Activated naive CD4-positive, alpha-beta T cell treated with anti-CD3 and anti-CD28 coated beads for 36 hours (primary cell): ENCODE results near the gene LAT. TPM values are rescaled to one million over a fixed set of nuclear protein-coding genes. Genes with fewer than 3 reads are reported as not detected.
"Not testable (repeated sequence)": the region's sequence is repeated elsewhere in the genome, so short reads cannot be mapped to it uniquely, and the experiment has no call there.

ENCODE experiments used
- CTCF ChIA-PET: fragments of 350-600 bp; sonication (Branson Sonifier 250); formaldehyde crosslinking; loops from one replicate; lab custom pipeline; 2021; ENCODE audit warnings: antibody characterized with exemption; lab: Charles Lee
- DNase-seq: peaks from one replicate; pipeline ENCODE4 v3.0.0-alpha.2; 2020
- H3K27ac Mint-ChIP-seq: one replicate; pipeline ENCODE4 v1.8.0; 2021; ENCODE audit warnings: mild to moderate bottlenecking, mixed read lengths
- H3K27me3 Mint-ChIP-seq: one replicate; pipeline ENCODE4 v1.8.0; 2021; ENCODE audit warnings: low read depth, mixed read lengths
- H3K36me3 Mint-ChIP-seq: one replicate; pipeline ENCODE4 v1.8.0; 2021; ENCODE audit warnings: low read depth, mixed read lengths
- H3K4me1 Mint-ChIP-seq: one replicate; pipeline ENCODE4 v1.8.0; 2021; ENCODE audit warnings: low read depth, mixed read lengths
- H3K4me3 Mint-ChIP-seq: one replicate; pipeline ENCODE4 v1.8.0; 2021; ENCODE audit warnings: mild to moderate bottlenecking, moderate library complexity, mixed read lengths
- H3K9me3 Mint-ChIP-seq: one replicate; pipeline ENCODE4 v1.8.0; 2021; ENCODE audit warnings: mixed read lengths
- intact Hi-C: fragments of 100-400 bp; cut with micrococcal nuclease; formaldehyde crosslinking; loops from one replicate; pipeline ENCODE4 v1.15.1; 2023
- total RNA-seq, 2 experiments: library from RNA; stranded (reverse); gene quantifications; one replicate each; pipeline ENCODE4 v1.2.3, GENCODE V29; 2021

LAT gene
- total RNA-seq: 100 to 1,000 TPM; 122 to 128 TPM

- Mint-ChIP-seq H3K9me3 (peaks cover 11% of the 10 kb centered on the region), H3K36me3 (peaks cover 66% of the 10 kb centered on the region), H3K27ac (peak within 1 kb of the TSS; percentile 99), H3K4me1 (peaks cover 44% of the 10 kb centered on the region), H3K4me3 (peak within 1 kb of the TSS; percentile 100), H3K27me3 (no peaks in the 10 kb centered on the region)
- intact Hi-C loops: loop anchor here (1.0 kb wide), 2 partner anchors 10 to 34 kb away; partner anchors contain the start of genes NFATC2IP and SPNS1
- CTCF ChIA-PET: interaction anchor here (0.5 to 3.3 kb wide), 4 partner anchors 11 to 31 kb away, joined by 3 to 14 read pairs (median 4); partner anchors contain the start of gene SPNS1
- DNase-seq: peak; percentile 84
Measured at GRCh38 chr16:28984619-28985135, at the start of gene LAT. Gene LAT (plus strand): TSS chr16:28985052. CDS start chr16:28985418, 366 bp downstream.

- H3K27ac Mint-ChIP-seq: no peak overlapping the region
- peaks cover 23% of the 10 kb centered on the region for H3K4me1 Mint-ChIP-seq
- no peak overlapping the region for H3K4me3 Mint-ChIP-seq
- intact Hi-C loops: no loop called here
- no peaks in the 10 kb centered on the region for H3K36me3 Mint-ChIP-seq
- no peaks in the 10 kb centered on the region for H3K27me3 Mint-ChIP-seq
- no peaks in the 10 kb centered on the region for H3K9me3 Mint-ChIP-seq
- CTCF ChIA-PET: no interaction called here
- no peak for DNase-seq
Measured at GRCh38 chr16:28935346-28935745, 49.5 kb upstream of the LAT start.

- no peaks in the 10 kb centered on the region for H3K9me3 Mint-ChIP-seq
- intact Hi-C loops: loop anchor here (1.0 kb wide), 1 partner anchor 11 kb away; the partner anchor contains the start of gene RABEP2
- H3K27me3 Mint-ChIP-seq: no peaks in the 10 kb centered on the region
Measured at GRCh38 chr16:28935924-28936783, 48.7 kb upstream of the LAT start.

GRCh38 chr16:28936784-28937155 lies 48.1 kb upstream of the LAT start:
- intact Hi-C loops: loop anchor here (1.0 kb wide), 1 partner anchor 11 kb away; the partner anchor contains the start of gene RABEP2
- no peaks in the 10 kb centered on the region for H3K36me3 Mint-ChIP-seq
- H3K4me1 Mint-ChIP-seq: peaks cover 15% of the 10 kb centered on the region
- no peak for DNase-seq
- H3K27me3 Mint-ChIP-seq: no peaks in the 10 kb centered on the region
- H3K4me3 Mint-ChIP-seq: peak overlapping the region; percentile 66
- CTCF ChIA-PET: interaction anchor here (1.3 kb wide), 1 partner anchor 8 kb away, joined by 10 read pairs; no protein-coding TSS in a partner anchor
- no peaks in the 10 kb centered on the region for H3K9me3 Mint-ChIP-seq
- H3K27ac Mint-ChIP-seq: peak overlapping the region; percentile 52

More at GRCh38 chr16:28935924-28936783, 48.7 kb upstream of the LAT start:
- H3K27ac Mint-ChIP-seq: peak overlapping the region; percentile 52
- H3K36me3 Mint-ChIP-seq: no peaks in the 10 kb centered on the region
- CTCF ChIA-PET: interaction anchor here (1.3 kb wide), 1 partner anchor 9 kb away, joined by 10 read pairs; no protein-coding TSS in a partner anchor
- peaks cover 16% of the 10 kb centered on the region for H3K4me1 Mint-ChIP-seq
- peak overlapping the region; percentile 66 for H3K4me3 Mint-ChIP-seq
- DNase-seq: peak; percentile 85

- Mint-ChIP-seq H3K4me3 (no peak overlapping the region), H3K27ac (no peak overlapping the region), H3K9me3 (no peaks in the 10 kb centered on the region), H3K4me1 (peaks cover 15% of the 10 kb centered on the region), H3K27me3 (no peaks in the 10 kb centered on the region), H3K36me3 (no peaks in the 10 kb centered on the region)
- DNase-seq: no peak
- intact Hi-C loops: no loop called here
- CTCF ChIA-PET: interaction anchor here (0.9 to 1.3 kb wide), 2 partner anchors 10 to 115 kb away, joined by 3 read pairs; no protein-coding TSS in a partner anchor
Measured at GRCh38 chr16:28937222-28937876, 47.5 kb upstream of the LAT start.

GRCh38 chr16:28938721-28939120 lies 46.1 kb upstream of the LAT start:
- Mint-ChIP-seq H3K4me3 (no peak overlapping the region), H3K4me1 (peaks cover 15% of the 10 kb centered on the region), H3K36me3 (no peaks in the 10 kb centered on the region), H3K27ac (no peak overlapping the region), H3K27me3 (no peaks in the 10 kb centered on the region), H3K9me3 (no peaks in the 10 kb centered on the region)
- intact Hi-C loops: no loop called here
- CTCF ChIA-PET: interaction anchor here (1.1 to 1.3 kb wide), 2 partner anchors 91 to 117 kb away, joined by 3 read pairs; no protein-coding TSS in a partner anchor
- DNase-seq: no peak

- peaks cover 15% of the 10 kb centered on the region for H3K4me1 Mint-ChIP-seq
- H3K27me3 Mint-ChIP-seq, H3K27ac Mint-ChIP-seq, DNase-seq, H3K36me3 Mint-ChIP-seq, H3K9me3 Mint-ChIP-seq, intact Hi-C loops, H3K4me3 Mint-ChIP-seq: not testable (repeated sequence)
- CTCF ChIA-PET: interaction anchor here (0.7 to 1.1 kb wide), 2 partner anchors 82 to 92 kb away, joined by 3 read pairs; no protein-coding TSS in a partner anchor
Measured at GRCh38 chr16:28939825-28940224, 45.0 kb upstream of the LAT start.

GRCh38 chr16:28943281-28943680 lies 41.6 kb upstream of the LAT start:
- no peak for DNase-seq
- no peaks in the 10 kb centered on the region for H3K9me3 Mint-ChIP-seq
- intact Hi-C loops: no loop called here
- H3K36me3 Mint-ChIP-seq: no peaks in the 10 kb centered on the region
- H3K4me1 Mint-ChIP-seq: peaks cover 7% of the 10 kb centered on the region
- H3K27ac Mint-ChIP-seq: no peak overlapping the region
- H3K4me3 Mint-ChIP-seq: no peak overlapping the region
- CTCF ChIA-PET: interaction anchor here (0.8 to 3.1 kb wide), 4 partner anchors 11 to 96 kb away, joined by 3 to 26 read pairs (median 18); partner anchors contain the start of gene CD19
- H3K27me3 Mint-ChIP-seq: no peaks in the 10 kb centered on the region

- Mint-ChIP-seq H3K4me1 (peaks cover 15% of the 10 kb centered on the region), H3K27me3 (no peaks in the 10 kb centered on the region), H3K9me3 (no peaks in the 10 kb centered on the region), H3K27ac (no peak overlapping the region), H3K4me3 (no peak overlapping the region), H3K36me3 (peaks cover 5% of the 10 kb centered on the region)
- intact Hi-C loops: no loop called here
- CTCF ChIA-PET: interaction anchor here (0.5 to 3.1 kb wide), 4 partner anchors 9 to 98 kb away, joined by 3 to 17 read pairs (median 3); no protein-coding TSS in a partner anchor
- DNase-seq: no peak
Measured at GRCh38 chr16:28946681-28947080, 38.2 kb upstream of the LAT start.

- peaks cover 24% of the 10 kb centered on the region for H3K36me3 Mint-ChIP-seq
Measured at GRCh38 chr16:28950648-28951409, 34.0 kb upstream of the LAT start, which contains the start of gene NFATC2IP. Gene NFATC2IP (plus strand): TSS chr16:28950937. CDS start chr16:28951012, 75 bp downstream.

GRCh38 chr16:28951410-28951943 lies 33.4 kb upstream of the LAT start:
- Mint-ChIP-seq H3K4me1 (peaks cover 30% of the 10 kb centered on the region), H3K4me3 (peak overlapping the region; percentile 94), H3K27ac (peak overlapping the region; percentile 93), H3K36me3 (peaks cover 28% of the 10 kb centered on the region), H3K9me3 (no peaks in the 10 kb centered on the region), H3K27me3 (no peaks in the 10 kb centered on the region)
- DNase-seq: no peak
- intact Hi-C loops: loop anchor here (2.0 to 10.0 kb wide), 2 partner anchors 57 to 1013 kb away; partner anchors contain the start of gene TMEM219
- CTCF ChIA-PET: interaction anchor here (0.6 kb wide), 1 partner anchor 1082 kb away, joined by 3 read pairs; no protein-coding TSS in a partner anchor

More at GRCh38 chr16:28950648-28951409, 34.0 kb upstream of the LAT start, which contains the start of gene NFATC2IP:
- CTCF ChIA-PET: no interaction called here
- intact Hi-C loops: loop anchor here (1.0 to 10.0 kb wide), 8 partner anchors 23 to 1014 kb away; partner anchors contain the start of genes RABEP2, SPNS1, TMEM219 and TUFM
- H3K27ac Mint-ChIP-seq: peak within 1 kb of the TSS; percentile 93
- H3K9me3 Mint-ChIP-seq: no peaks in the 10 kb centered on the region
- no peaks in the 10 kb centered on the region for H3K27me3 Mint-ChIP-seq
- H3K4me1 Mint-ChIP-seq: peaks cover 32% of the 10 kb centered on the region
- peak; percentile 100 for DNase-seq
- peak within 1 kb of the TSS; percentile 94 for H3K4me3 Mint-ChIP-seq
